ENCODE measurements around the gene INSYN2B. TPM values are rescaled to one million over a fixed set of nuclear protein-coding genes. Genes with fewer than 3 reads are reported as not detected.

INSYN2B gene
- total RNA-seq, 1 donor from 2014 or later, result 0.12 TPM

GRCh38 chr5:169870211-169870610, 110.1 kb downstream of the INSYN2B start:
- no peaks in the 10 kb centered on the region for H3K36me3 Mint-ChIP-seq (ENCODE audit: insufficient read depth)
- no peak overlapping the region for H3K27ac Mint-ChIP-seq
- TF ChIP-seq CTCF (IDR thresholded peaks at IDR 0.05; ENCODE audit: unreplicated experiment), result no peak
- DNase-seq (ENCODE audit: low spot score, unreplicated experiment), result no peak
- H3K4me1 Mint-ChIP-seq (ENCODE audit: low read depth), result no peaks in the 10 kb centered on the region
- no peaks in the 10 kb centered on the region for H3K9me3 Mint-ChIP-seq (ENCODE audit: low read depth)
- H3K4me3 Mint-ChIP-seq (ENCODE audit: low read depth), result no peak overlapping the region
- H3K27me3 Mint-ChIP-seq, result peaks cover 32% of the 10 kb centered on the region

- no peak for DNase-seq (ENCODE audit: low spot score, unreplicated experiment)
- no peak for TF ChIP-seq CTCF (IDR thresholded peaks at IDR 0.05; ENCODE audit: unreplicated experiment)
- no peak overlapping the region for H3K4me3 Mint-ChIP-seq (ENCODE audit: low read depth)
- H3K4me1 Mint-ChIP-seq (ENCODE audit: low read depth), result no peaks in the 10 kb centered on the region
- no peaks in the 10 kb centered on the region for H3K9me3 Mint-ChIP-seq (ENCODE audit: low read depth)
- H3K27me3 Mint-ChIP-seq, result peaks cover 36% of the 10 kb centered on the region
- H3K36me3 Mint-ChIP-seq (ENCODE audit: insufficient read depth), result no peaks in the 10 kb centered on the region
- H3K27ac Mint-ChIP-seq, result no peak overlapping the region
Measured at GRCh38 chr5:169869066-169869465, 111.2 kb downstream of the INSYN2B start.

GRCh38 chr5:169867347-169867746, 112.9 kb downstream of the INSYN2B start:
- no peak overlapping the region for H3K27ac Mint-ChIP-seq

GRCh38 chr5:169864483-169864882, 115.8 kb downstream of the INSYN2B start:
- Mint-ChIP-seq H3K9me3 (ENCODE audit: low read depth) (no peaks in the 10 kb centered on the region), H3K27ac (no peak overlapping the region), H3K27me3 (peaks cover 28% of the 10 kb centered on the region), H3K4me1 (ENCODE audit: low read depth) (no peaks in the 10 kb centered on the region), H3K4me3 (ENCODE audit: low read depth) (no peak overlapping the region), H3K36me3 (ENCODE audit: insufficient read depth) (no peaks in the 10 kb centered on the region)
- no peak for TF ChIP-seq CTCF (IDR thresholded peaks at IDR 0.05; ENCODE audit: unreplicated experiment)
- DNase-seq (ENCODE audit: low spot score, unreplicated experiment), result no peak

More at GRCh38 chr5:169867347-169867746, 112.9 kb downstream of the INSYN2B start:
- H3K9me3 Mint-ChIP-seq (ENCODE audit: low read depth), result no peaks in the 10 kb centered on the region
- H3K4me3 Mint-ChIP-seq (ENCODE audit: low read depth), result no peak overlapping the region
- H3K4me1 Mint-ChIP-seq (ENCODE audit: low read depth), result no peaks in the 10 kb centered on the region
- DNase-seq (ENCODE audit: low spot score, unreplicated experiment), result no peak
- H3K27me3 Mint-ChIP-seq, result peaks cover 33% of the 10 kb centered on the region
- H3K36me3 Mint-ChIP-seq (ENCODE audit: insufficient read depth), result no peaks in the 10 kb centered on the region
- TF ChIP-seq CTCF (IDR thresholded peaks at IDR 0.05; ENCODE audit: unreplicated experiment), result no peak

GRCh38 chr5:169862391-169862811, 117.9 kb downstream of the INSYN2B start:
- peaks cover 32% of the 10 kb centered on the region for H3K27me3 Mint-ChIP-seq
- no peak overlapping the region for H3K4me3 Mint-ChIP-seq (ENCODE audit: low read depth)
- DNase-seq (ENCODE audit: low spot score, unreplicated experiment), result no peak
- no peak overlapping the region for H3K27ac Mint-ChIP-seq
- no peak for TF ChIP-seq CTCF (IDR thresholded peaks at IDR 0.05; ENCODE audit: unreplicated experiment)
- no peaks in the 10 kb centered on the region for H3K4me1 Mint-ChIP-seq (ENCODE audit: low read depth)
- H3K36me3 Mint-ChIP-seq (ENCODE audit: insufficient read depth), result no peaks in the 10 kb centered on the region
- H3K9me3 Mint-ChIP-seq (ENCODE audit: low read depth), result no peaks in the 10 kb centered on the region

Measured in progenitor cell of endocrine pancreas (in vitro differentiated cells).